Mesendoderm (in vitro differentiated cells): Measurements from ENCODE around the gene SFMBT1.
A peak's percentile ranks its signal among the peaks of the same experiment; 100 is the strongest.
"Not testable (repeated sequence)": the region's sequence is repeated elsewhere in the genome, so short reads cannot be mapped to it uniquely, and the experiment has no call there.

Source experiments
- DNase-seq: peaks from one replicate; pipeline ENCODE4 v3.0.0; 2013
- H2AK5ac ChIP-seq: 2 replicates; pipeline ENCODE4 v1.6.1; 2013; ENCODE audit warnings: low read length, inconsistent platforms
- H2BK120ac ChIP-seq: 2 replicates; pipeline ENCODE4 v1.6.1; 2013; ENCODE audit warnings: low read depth, mild to moderate bottlenecking, low read length, moderate library complexity, mixed read lengths
- H2BK15ac ChIP-seq: replicated peaks from 2 replicates; pipeline ENCODE4 v1.6.1; 2013; ENCODE audit warnings: low read depth, mild to moderate bottlenecking, moderate library complexity
- H2BK5ac ChIP-seq: 2 replicates; pipeline ENCODE4 v1.6.1; 2013; ENCODE audit warnings: low read length, inconsistent platforms
- H3K18ac ChIP-seq: 2 replicates; pipeline ENCODE4 v1.6.1; 2013; ENCODE audit warnings: mild to moderate bottlenecking, low read length, mixed read lengths
- H3K23ac ChIP-seq: one replicate; pipeline ENCODE4 v1.6.1; 2013; ENCODE audit warnings: low read length
- H3K27ac ChIP-seq: 2 replicates; pipeline ENCODE4 v1.5.1; 2013; ENCODE audit warnings: low read depth, mild to moderate bottlenecking, inconsistent platforms, low read length, moderate library complexity
- H3K27me3 ChIP-seq: 2 replicates; pipeline ENCODE4 v1.6.1; 2013; ENCODE audit warnings: low read length, control low read depth, mild to moderate bottlenecking, inconsistent platforms; ENCODE audit not compliant: insufficient read depth, poor library complexity
- H3K36me3 ChIP-seq: 2 replicates; pipeline ENCODE4 v1.6.1; 2013; ENCODE audit warnings: low read length, inconsistent platforms; ENCODE audit not compliant: control insufficient read depth, insufficient read depth
- H3K4ac ChIP-seq: one replicate; pipeline ENCODE4 v1.6.1; 2013; ENCODE audit warnings: low read depth, mild to moderate bottlenecking, low read length, moderate library complexity
- H3K4me1 ChIP-seq: 2 replicates; pipeline ENCODE4 v1.6.1; 2013; ENCODE audit warnings: low read depth, low read length, inconsistent platforms; ENCODE audit not compliant: control insufficient read depth
- H3K4me2 ChIP-seq: 2 replicates; pipeline ENCODE4 v1.6.1; 2013; ENCODE audit warnings: low read length
- H3K4me3 ChIP-seq: 2 replicates; pipeline ENCODE4 v1.5.1; 2013; ENCODE audit warnings: mild to moderate bottlenecking, low read length
- H3K56ac ChIP-seq: one replicate; pipeline ENCODE4 v1.6.1; 2013; ENCODE audit warnings: low read length
- H3K79me1 ChIP-seq: 2 replicates; pipeline ENCODE4 v1.6.1; 2013; ENCODE audit warnings: low read length, inconsistent platforms
- H3K79me2 ChIP-seq: 2 replicates; pipeline ENCODE4 v1.6.1; 2013; ENCODE audit warnings: mild to moderate bottlenecking, low read length; ENCODE audit not compliant: control insufficient read depth, insufficient read depth
- H3K9ac ChIP-seq: 2 replicates; pipeline ENCODE4 v1.6.1; 2013; ENCODE audit warnings: low read length, inconsistent platforms
- H4K5ac ChIP-seq: one replicate; pipeline ENCODE4 v1.6.1; 2013; ENCODE audit warnings: low read length
- H4K8ac ChIP-seq: one replicate; pipeline ENCODE4 v1.6.1; 2013; ENCODE audit warnings: low read depth, mild to moderate bottlenecking, control low read depth, low read length, moderate library complexity
- WGBS: extraction: QIAGEN DNeasy Blood & Tissue Kit; methylation state at CpG from one replicate; pipeline ENCODE4 v1.1.7; 2013; ENCODE audit warnings: low lambda C conversion rate, missing lambda C conversion rate; ENCODE audit not compliant: insufficient coverage; ENCODE audit errors: extremely low coverage; 5-methylcytosine and 5-hydroxymethylcytosine counted together

Gene SFMBT1

GRCh38 chr3:53054233-53054632 is 8.4 kb upstream of the SFMBT1 start:
- H2AK5ac ChIP-seq, H3K27ac ChIP-seq, H3K23ac ChIP-seq, H3K4me2 ChIP-seq, H3K36me3 ChIP-seq, H3K79me2 ChIP-seq, H3K79me1 ChIP-seq, H2BK15ac ChIP-seq, H4K5ac ChIP-seq, H4K8ac ChIP-seq, H3K9ac ChIP-seq, DNase-seq, H2BK120ac ChIP-seq, H3K18ac ChIP-seq, H3K4ac ChIP-seq, H3K27me3 ChIP-seq, H2BK5ac ChIP-seq, H3K56ac ChIP-seq, H3K4me3 ChIP-seq, H3K4me1 ChIP-seq: not testable (repeated sequence)
- no CpG with 5 or more reads among the region's 7 CpGs for WGBS

GRCh38 chr3:53051929-53052328 is 6.1 kb upstream of the SFMBT1 start:
- no peak overlapping the region for H3K4me2 ChIP-seq
- no peaks in the 10 kb centered on the region for H3K79me2 ChIP-seq
- H4K5ac ChIP-seq = no peak overlapping the region
- H2AK5ac ChIP-seq = no peak overlapping the region
- peak; percentile 51 for DNase-seq
- no peak overlapping the region for H3K18ac ChIP-seq
- H2BK5ac ChIP-seq = no peak overlapping the region
- no peak overlapping the region for H3K23ac ChIP-seq
- H3K36me3 ChIP-seq = no peaks in the 10 kb centered on the region
- no peak overlapping the region for H3K27ac ChIP-seq
- no CpG with 5 or more reads among the region's 2 CpGs for WGBS
- no peak overlapping the region for H3K4ac ChIP-seq
- no peak overlapping the region for H2BK15ac ChIP-seq
- no peaks in the 10 kb centered on the region for H3K79me1 ChIP-seq
- H3K4me3 ChIP-seq = no peak overlapping the region
- H2BK120ac ChIP-seq = no peak overlapping the region
- no peak overlapping the region for H4K8ac ChIP-seq
- H3K56ac ChIP-seq = no peak overlapping the region
- H3K27me3 ChIP-seq = no peaks in the 10 kb centered on the region
- H3K9ac ChIP-seq = no peak overlapping the region
- no peaks in the 10 kb centered on the region for H3K4me1 ChIP-seq

DNA sequence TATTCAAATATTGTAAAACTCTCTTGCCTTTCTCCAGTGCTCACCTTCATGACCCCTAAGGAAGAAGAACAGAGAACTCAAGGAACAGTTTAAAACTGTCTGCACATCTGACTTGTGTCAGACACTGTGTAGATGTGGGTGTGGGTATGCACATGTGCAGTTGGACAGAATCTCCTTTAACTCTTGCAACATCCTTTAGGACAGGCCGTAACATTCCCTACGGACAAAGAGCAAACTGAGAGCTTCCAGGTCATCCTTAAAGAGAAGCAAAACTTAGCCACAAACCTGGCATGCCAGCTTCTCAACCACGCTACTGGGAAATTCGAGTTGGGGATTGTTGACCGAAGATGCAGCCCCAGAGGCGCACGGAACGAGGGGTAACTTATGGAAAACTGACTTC is 4.1 kb upstream of the SFMBT1 start:
- Histone ChIP-seq H3K4me2 (no peak overlapping the region), H2AK5ac (no peak overlapping the region), H2BK15ac (no peak overlapping the region), H3K9ac (no peak overlapping the region), H3K79me2 (no peaks in the 10 kb centered on the region), H3K56ac (no peak overlapping the region), H3K36me3 (no peaks in the 10 kb centered on the region), H3K18ac (no peak overlapping the region), H4K5ac (no peak overlapping the region), H3K27me3 (peaks cover 5% of the 10 kb centered on the region), H3K4me1 (no peaks in the 10 kb centered on the region), H3K23ac (no peak overlapping the region), H3K27ac (no peak overlapping the region), H2BK120ac (no peak overlapping the region), H3K4ac (no peak overlapping the region), H3K4me3 (no peak overlapping the region), H3K79me1 (no peaks in the 10 kb centered on the region), H4K8ac (no peak overlapping the region), H2BK5ac (no peak overlapping the region)
- DNase-seq = no peak
- no CpG with 5 or more reads among the region's 8 CpGs for WGBS

- Histone ChIP-seq H3K4me3 (peak overlapping the region; percentile 13), H3K23ac (no peak overlapping the region), H3K36me3 (no peaks in the 10 kb centered on the region), H4K8ac (no peak overlapping the region), H3K9ac (peak overlapping the region; percentile 73), H4K5ac (no peak overlapping the region), H3K56ac (peak overlapping the region; percentile 67), H2BK15ac (no peak overlapping the region), H2AK5ac (no peak overlapping the region), H3K4ac (peak overlapping the region; percentile 26), H3K27me3 (peaks cover 5% of the 10 kb centered on the region), H3K4me1 (no peaks in the 10 kb centered on the region), H3K79me1 (no peaks in the 10 kb centered on the region), H3K79me2 (no peaks in the 10 kb centered on the region), H2BK5ac (no peak overlapping the region), H3K4me2 (peak overlapping the region; percentile 54), H3K18ac (peak overlapping the region; percentile 89), H3K27ac (no peak overlapping the region), H2BK120ac (no peak overlapping the region)
- no CpG with 5 or more reads among the region's 113 CpGs for WGBS
- DNase-seq = peak; percentile 82
These were observed 598 bp upstream of the SFMBT1 start for GRCh38 chr3:53046171-53047170.

- H3K9ac ChIP-seq = peak overlapping the region; percentile 69
- H3K4me2 ChIP-seq = peak overlapping the region; percentile 79
- no peak overlapping the region for H2AK5ac ChIP-seq
- H4K5ac ChIP-seq = no peak overlapping the region
- no peak overlapping the region for H3K27ac ChIP-seq
- H3K56ac ChIP-seq = peak overlapping the region; percentile 80
- no peak overlapping the region for H2BK15ac ChIP-seq
- peaks cover 5% of the 10 kb centered on the region for H3K27me3 ChIP-seq
- peak overlapping the region; percentile 89 for H3K18ac ChIP-seq
- H3K23ac ChIP-seq = no peak overlapping the region
- no peak overlapping the region for H2BK120ac ChIP-seq
- H3K79me1 ChIP-seq = no peaks in the 10 kb centered on the region
- no peak overlapping the region for H4K8ac ChIP-seq
- peak overlapping the region; percentile 84 for H3K4ac ChIP-seq
- WGBS = no CpG with 5 or more reads among the region's 101 CpGs
- no peak overlapping the region for H2BK5ac ChIP-seq
- H3K36me3 ChIP-seq = no peaks in the 10 kb centered on the region
- H3K4me3 ChIP-seq = peak overlapping the region; percentile 56
- no peaks in the 10 kb centered on the region for H3K4me1 ChIP-seq
- DNase-seq = peak; percentile 34
- H3K79me2 ChIP-seq = no peaks in the 10 kb centered on the region
These were observed 959 bp downstream of the SFMBT1 start for GRCh38 chr3:53044711-53045517.
